K562 (cell line): ENCODE data around the gene MICALL2. TPM values are rescaled to one million over a fixed set of nuclear protein-coding genes. Genes with fewer than 3 reads are reported as not detected.
A peak's percentile ranks its signal among the peaks of the same experiment; 100 is the strongest.

Experiments
- ATAC-seq: fragments of 200-7000 bp; cut with Tn5 transposase; 3 replicates; pipeline ENCODE4 v1.9.1; 2020; ENCODE audit warnings: moderate library complexity
- BruUV-seq: library from RNA; stranded (reverse); fragments of 400-500 nt; replicated peaks from 2 replicates; lab custom pipeline; 2021; lab: Mats Ljungman, UMichigan
- CTCF ChIA-PET: fragments of 300-600 bp; formaldehyde crosslinking; extraction: SDS; loops from one replicate; lab custom pipeline; 2021; ENCODE audit warnings: low intra/inter-chr PET ratio; lab: Yijun Ruan, JAX
- POLR2A ChIA-PET: fragments of 300-600, 350-650 bp; sonication (Branson Sonifier 250); formaldehyde crosslinking; extraction: SDS; loops from one replicate; lab custom pipeline; 2021; ENCODE audit warnings: antibody characterized with exemption, inconsistent platforms; lab: Yijun Ruan, JAX
- DNase-seq, 4 experiments: peaks; one replicate each; pipeline versions ENCODE4 v3.0.0 to v3.0.0-alpha.2; 2011 to 2018; ENCODE audit warnings: low spot score in 3 of 4, mixed read lengths in 3 of 4; ENCODE audit errors: extremely low read depth in 1 of 4
- FAIRE-seq: peaks from 2 replicates; lab custom pipeline; 2011; peaks lifted over from hg19 to GRCh38; lab: Jason Lieb, UNC
- H2AFZ ChIP-seq: 2 replicates; pipeline ENCODE4 v1.6.0; 2011; ENCODE audit warnings: low read depth, low read length, control low read depth, inconsistent platforms
- H3K27ac ChIP-seq: fragments of 200-600 bp; 3 replicates; pipeline ENCODE4 v1.8.0; 2011; ENCODE audit warnings: low read depth, mild to moderate bottlenecking, control low read depth, inconsistent platforms, low read length, moderate library complexity, mixed read lengths; ENCODE audit errors: extremely low read depth
- H3K27me3 ChIP-seq, 2 experiments: fragments of 300-600 bp in 1 of 2; 2 replicates in 1 of 2; 3 replicates in 1 of 2; pipeline versions ENCODE4 v1.6.0 to v1.8.0; 2011; ENCODE audit warnings: inconsistent platforms in 2 of 2, low read length in 2 of 2, mild to moderate bottlenecking in 1 of 2, mixed read lengths in 1 of 2, moderate library complexity in 1 of 2; ENCODE audit not compliant: control insufficient read depth in 2 of 2, insufficient read depth in 2 of 2
- H3K36me3 ChIP-seq: fragments of 300-600 bp; 3 replicates; pipeline ENCODE4 v1.8.0; 2011; ENCODE audit warnings: mild to moderate bottlenecking, low read length, inconsistent platforms; ENCODE audit not compliant: control insufficient read depth, insufficient read depth
- H3K4me1 ChIP-seq, 2 experiments: fragments of 200-600 bp in 1 of 2; replicated peaks in 1 of 2; 2 replicates in 1 of 2; 3 replicates in 1 of 2; pipeline versions ENCODE4 v1.5.1 to v1.8.0; 2011; ENCODE audit warnings: inconsistent platforms in 2 of 2, low read length in 2 of 2, mild to moderate bottlenecking in 1 of 2, mixed read lengths in 1 of 2, moderate library complexity in 1 of 2; ENCODE audit not compliant: control insufficient read depth in 2 of 2, insufficient read depth in 2 of 2
- H3K4me2 ChIP-seq: 2 replicates; pipeline ENCODE4 v1.6.1; 2011; ENCODE audit warnings: low read length, control low read depth, inconsistent platforms, mixed read lengths; ENCODE audit not compliant: insufficient read depth
- H3K4me3 ChIP-seq: fragments of 200-600 bp; sonication (generic), shearing (Covaris generic); 2 replicates; pipeline ENCODE4 v1.5.1; 2016; ENCODE audit warnings: control low read depth, inconsistent platforms
- H3K79me2 ChIP-seq: fragments of 200-600 bp; 3 replicates; pipeline ENCODE4 v1.8.0; 2011; ENCODE audit warnings: low read length, inconsistent platforms; ENCODE audit not compliant: control insufficient read depth, insufficient read depth
- H3K9ac ChIP-seq, 2 experiments: 2 replicates each; pipeline versions ENCODE4 v1.6.0 to v1.6.1; 2011; ENCODE audit warnings: low read depth in 2 of 2, low read length in 2 of 2, control low read depth in 1 of 2, inconsistent platforms in 1 of 2, mild to moderate bottlenecking in 1 of 2, mixed read lengths in 1 of 2; ENCODE audit not compliant: insufficient read depth in 1 of 2
- H3K9me1 ChIP-seq: one replicate; pipeline ENCODE4 v1.6.0; 2011; ENCODE audit warnings: inconsistent platforms, mild to moderate bottlenecking, low read length, moderate library complexity; ENCODE audit not compliant: control insufficient read depth, insufficient read depth
- H3K9me3 ChIP-seq: replicated peaks from 2 replicates; pipeline ENCODE4 v1.5.1; 2011; ENCODE audit warnings: low read depth, low read length, inconsistent platforms; ENCODE audit not compliant: control insufficient read depth, insufficient read depth
- H4K20me1 ChIP-seq: replicated peaks from 2 replicates; pipeline ENCODE4 v1.6.1; 2011; ENCODE audit warnings: low read length, inconsistent platforms, mixed read lengths; ENCODE audit not compliant: control insufficient read depth, insufficient read depth
- CHD7 ChIP-seq: fragments of 200-600 bp; sonication (generic); IDR thresholded peaks from one replicate; pipeline ENCODE4 v1.6.1; 2012; ENCODE audit warnings: mild to moderate bottlenecking, low read depth, low read length, inconsistent platforms
- KAT7 ChIP-seq: sonication (generic); formaldehyde crosslinking; IDR thresholded peaks from 2 replicates; pipeline ENCODE4 v1.8.0; 2022; ENCODE audit warnings: missing genetic modification reagents, mild to moderate bottlenecking, borderline replicate concordance
- KLF16 ChIP-seq: IDR thresholded peaks from 2 replicates; pipeline ENCODE4 v1.6.1; 2016; ENCODE audit warnings: antibody characterized with exemption
- MYBL2 ChIP-seq, 2 experiments: fragments of 450-650 bp in 1 of 2; sonication (generic) in 1 of 2; formaldehyde crosslinking in 1 of 2; IDR thresholded peaks; 2 replicates each; pipeline versions ENCODE4 v1.6.1 to v1.8.1; 2017 to 2022; ENCODE audit warnings: borderline replicate concordance in 1 of 2, inconsistent platforms in 1 of 2, low read depth in 1 of 2, mild to moderate bottlenecking in 1 of 2, missing genetic modification reagents in 1 of 2, moderate library complexity in 1 of 2
- PML ChIP-seq: IDR thresholded peaks from 2 replicates; pipeline ENCODE4 v1.6.1; 2012; ENCODE audit warnings: low read length, inconsistent platforms
- POLR2G ChIP-seq: fragments of 200-400 bp; formaldehyde crosslinking; IDR thresholded peaks from 2 replicates; pipeline ENCODE4 v1.6.1; 2017; ENCODE audit warnings: low read depth, mild to moderate bottlenecking, antibody characterized with exemption, low read length, moderate library complexity
- WGBS: fragments of 100-300 bp; shearing (Covaris generic); methylation state at CpG from one replicate; pipeline ENCODE4 v1.1.6; 2016; ENCODE audit warnings: low coverage, mixed read lengths; ENCODE audit not compliant: insufficient coverage; ENCODE audit errors: missing lambda C conversion rate; 5-methylcytosine and 5-hydroxymethylcytosine counted together
- in situ Hi-C: fragments of 300-500 bp; cut with MboI; formaldehyde crosslinking; loops from 4 replicates; pipeline ENCODE4 v1.15.0; 2018; ENCODE audit warnings: inconsistent platforms, mixed read lengths
- intact Hi-C: fragments of 100-400 bp; cut with micrococcal nuclease; formaldehyde crosslinking; loops from 2 replicates; pipeline ENCODE4 v1.14.2; 2022
- polyA plus RNA-seq, 8 experiments: library from polyadenylated mRNA; depleted of rRNA in 4 of 8; stranded (reverse) in 5 of 8; unstranded in 3 of 8; fragments of >200 nt; fragmentation: Nextera tagmentation in 2 of 8; fragmentation: Illumina TruSeq in 1 of 8; extraction: Ambion mirVana in 2 of 8; extraction: Trizol in 1 of 8; gene quantifications; 2 replicates each; pipeline versions ENCODE4 v1.2.1 to v1.2.3, GENCODE V29; 2011 to 2014; ENCODE audit warnings: inconsistent platforms in 1 of 8, missing spikeins in 1 of 8
- total RNA-seq, 7 experiments: library from RNA; depleted of rRNA in 6 of 7; stranded (reverse); fragments of >200 nt in 6 of 7; fragmentation: Illumina TruSeq in 2 of 7; extraction: Trizol in 2 of 7; gene quantifications; 2 replicates each; pipeline versions ENCODE4 v1.2.1 to v1.2.3, GENCODE V29; 2011 to 2021; ENCODE audit warnings: low replicate concordance in 1 of 7
- TF ChIP-seq, protein P1 (sequence below): conservative IDR thresholded peaks from 2 replicates; pipeline ENCODE4 v1.6.1; 2011; ENCODE audit warnings: low read depth, mild to moderate bottlenecking, low read length; ENCODE audit not compliant: control insufficient read depth

The MICALL2 gene
- total and polyA plus RNA-seq, 9 of the 15 experiments (the other 6 are each of a cell fraction or from before 2014, with no cell fraction given) = 1.8 to 103 (median 17.0) TPM

- H3K27me3 ChIP-seq = no peaks in the 10 kb centered on the region
- no peak overlapping the region for H3K4me3 ChIP-seq
- POLR2A ChIA-PET = no interaction called here
- CTCF ChIA-PET = no interaction called here
- ATAC-seq (no peak), DNase-seq (no peak), FAIRE-seq (no peak)
- H3K36me3 ChIP-seq = peaks cover 48% of the 10 kb centered on the region
- no peak overlapping the region for H3K4me2 ChIP-seq
- peaks cover 12% of the 10 kb centered on the region; the same call in 1 of the 2 replicates for H4K20me1 ChIP-seq
- no peak overlapping the region for H3K27ac ChIP-seq
- no peaks in the 10 kb centered on the region for H3K9me3 ChIP-seq
- BruUV-seq = TSS peak; percentile 38
- H3K9me1 ChIP-seq = peaks cover 3% of the 10 kb centered on the region
- TF ChIP-seq CHD7 (no peak), KLF16 (no peak), KAT7 (CRISPR knock-in tag) (no peak), POLR2G (peak; percentile 54), PML (no peak), MYBL2 (IDR thresholded peaks at IDR 0.05; ENCODE audit: low read depth) (no peak), MYBL2 (CRISPR knock-in tag; IDR thresholded peaks at IDR 0.05; ENCODE audit: borderline replicate concordance) (no peak)
- TF ChIP-seq, protein P1, sequence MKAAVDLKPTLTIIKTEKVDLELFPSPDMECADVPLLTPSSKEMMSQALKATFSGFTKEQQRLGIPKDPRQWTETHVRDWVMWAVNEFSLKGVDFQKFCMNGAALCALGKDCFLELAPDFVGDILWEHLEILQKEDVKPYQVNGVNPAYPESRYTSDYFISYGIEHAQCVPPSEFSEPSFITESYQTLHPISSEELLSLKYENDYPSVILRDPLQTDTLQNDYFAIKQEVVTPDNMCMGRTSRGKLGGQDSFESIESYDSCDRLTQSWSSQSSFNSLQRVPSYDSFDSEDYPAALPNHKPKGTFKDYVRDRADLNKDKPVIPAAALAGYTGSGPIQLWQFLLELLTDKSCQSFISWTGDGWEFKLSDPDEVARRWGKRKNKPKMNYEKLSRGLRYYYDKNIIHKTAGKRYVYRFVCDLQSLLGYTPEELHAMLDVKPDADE = no peak
- H3K4me1 ChIP-seq = peaks cover 5 to 62% of the 10 kb centered on the region in 2 experiments; a peak in 3 of 5 replicates
- no peak overlapping the region for H2AFZ ChIP-seq
- intact Hi-C loops = no loop called here
- no peaks in the 10 kb centered on the region for H3K79me2 ChIP-seq
- in situ Hi-C loops = loop anchor here (5.0 kb wide), 1 partner anchor 33 kb away; no protein-coding TSS in a partner anchor
- 89% methylated on average over 21 of the region's 35 CpGs for WGBS
- H3K9ac ChIP-seq = peak overlapping the region in 1 of 2 experiments; percentile 71; a peak in 1 of 4 replicates
Measured at GRCh38 chr7:1434165-1434718, 25.0 kb downstream of the MICALL2 start.
